Omental fat pad (tissue), 4 donors: ENCODE data around the gene CHST14. TPM values are rescaled to one million over a fixed set of nuclear protein-coding genes. Genes with fewer than 3 reads are reported as not detected.

Experiments
- ATAC-seq: fragments of 150-250 bp; one replicate; pipeline ENCODE4 v1.9.1; 2016; ENCODE audit warnings: mild to moderate bottlenecking, moderate library complexity; ENCODE audit not compliant: low FRiP score
- DNase-seq: peaks from one replicate; pipeline ENCODE4 v3.0.0-alpha.2; 2019; ENCODE audit warnings: low spot score
- total RNA-seq, 4 donors: library from RNA; depleted of rRNA; stranded (reverse); fragments of >200 nt; gene quantifications; one replicate each; pipeline ENCODE4 v1.1.0, GENCODE V29; 2016
- TF ChIP-seq, protein P1 (sequence below), 3 donors: fragments of 450-650 bp; IDR thresholded peaks; one replicate each; pipeline ENCODE4 v1.5.1; 2016 to 2017; ENCODE audit warnings: antibody characterized with exemption in 3 of 3, mild to moderate bottlenecking in 3 of 3, moderate library complexity in 2 of 3

Gene CHST14
- total RNA-seq, 4 donors from 2014 or later = 6.6 to 17.8 (median 10.1) TPM

DNA sequence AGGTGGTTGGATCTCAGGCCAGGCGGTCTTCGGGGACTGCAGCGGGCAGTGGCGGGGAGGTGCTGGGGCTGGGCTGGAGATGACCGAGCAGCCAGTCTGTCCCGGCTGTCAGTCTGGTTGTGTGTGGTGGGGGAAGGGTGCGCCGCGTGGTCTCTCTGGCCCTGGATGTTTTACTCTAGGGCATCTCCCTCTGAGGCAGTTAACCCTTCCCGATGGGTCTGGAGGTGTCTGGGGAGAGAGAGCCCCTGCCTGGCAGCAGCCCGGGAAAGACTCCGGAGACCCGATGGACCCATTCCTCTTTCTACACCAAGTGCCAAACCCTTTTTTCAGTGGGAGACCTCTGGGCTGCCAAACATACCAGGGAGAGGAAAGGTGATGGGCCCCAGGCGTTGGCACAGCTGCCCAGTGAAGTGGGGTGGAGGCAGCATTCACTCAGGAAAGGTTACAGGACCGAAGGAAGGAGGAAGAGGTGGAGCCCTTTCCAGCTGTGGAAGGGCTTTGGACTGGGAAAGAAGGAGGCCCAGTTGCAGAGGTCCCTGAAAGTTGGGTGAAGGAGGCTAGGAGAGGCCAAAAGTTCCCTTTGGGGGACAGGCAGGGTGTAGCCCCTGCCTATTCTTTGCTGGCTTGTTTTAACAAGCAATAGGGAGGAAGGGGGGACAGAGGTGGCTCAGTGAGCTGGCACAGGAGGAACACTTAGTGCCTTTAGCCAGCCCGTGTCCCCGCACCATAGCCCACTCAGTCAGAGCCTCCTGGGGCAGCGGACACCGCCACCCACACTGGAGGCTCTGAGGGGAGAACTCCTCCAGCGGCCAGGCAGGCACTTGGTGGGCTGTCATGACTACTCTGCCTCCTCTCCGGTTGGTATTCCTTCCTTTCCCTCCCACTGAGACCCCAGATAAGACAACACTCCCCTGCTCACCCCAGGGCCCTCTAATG, 32.8 kb upstream of the CHST14 start:
- ATAC-seq = no peak
- TF ChIP-seq, protein P1, sequence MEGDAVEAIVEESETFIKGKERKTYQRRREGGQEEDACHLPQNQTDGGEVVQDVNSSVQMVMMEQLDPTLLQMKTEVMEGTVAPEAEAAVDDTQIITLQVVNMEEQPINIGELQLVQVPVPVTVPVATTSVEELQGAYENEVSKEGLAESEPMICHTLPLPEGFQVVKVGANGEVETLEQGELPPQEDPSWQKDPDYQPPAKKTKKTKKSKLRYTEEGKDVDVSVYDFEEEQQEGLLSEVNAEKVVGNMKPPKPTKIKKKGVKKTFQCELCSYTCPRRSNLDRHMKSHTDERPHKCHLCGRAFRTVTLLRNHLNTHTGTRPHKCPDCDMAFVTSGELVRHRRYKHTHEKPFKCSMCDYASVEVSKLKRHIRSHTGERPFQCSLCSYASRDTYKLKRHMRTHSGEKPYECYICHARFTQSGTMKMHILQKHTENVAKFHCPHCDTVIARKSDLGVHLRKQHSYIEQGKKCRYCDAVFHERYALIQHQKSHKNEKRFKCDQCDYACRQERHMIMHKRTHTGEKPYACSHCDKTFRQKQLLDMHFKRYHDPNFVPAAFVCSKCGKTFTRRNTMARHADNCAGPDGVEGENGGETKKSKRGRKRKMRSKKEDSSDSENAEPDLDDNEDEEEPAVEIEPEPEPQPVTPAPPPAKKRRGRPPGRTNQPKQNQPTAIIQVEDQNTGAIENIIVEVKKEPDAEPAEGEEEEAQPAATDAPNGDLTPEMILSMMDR (IDR thresholded peaks at IDR 0.05) = no peak

DNA sequence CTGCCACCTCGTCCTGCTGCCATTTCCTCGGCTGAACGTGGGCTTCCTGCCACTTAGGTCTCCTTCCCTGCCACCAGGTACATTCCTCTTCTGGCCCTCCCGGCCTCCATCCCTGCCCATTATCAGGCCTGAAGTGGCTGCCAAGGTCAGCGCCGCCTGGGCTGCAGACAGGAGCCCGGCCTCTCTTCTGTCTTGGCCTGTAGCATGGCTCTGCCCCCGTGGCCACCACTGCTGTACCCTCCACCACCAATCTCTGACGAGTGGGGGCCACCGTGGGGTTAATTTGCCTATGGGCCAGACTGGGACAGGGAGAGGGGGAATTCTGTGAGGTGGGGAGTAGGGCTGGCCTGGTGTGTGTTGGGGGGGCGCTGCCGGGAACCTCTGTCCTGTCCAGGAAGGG, 32.1 kb upstream of the CHST14 start:
- TF ChIP-seq, protein P1 (IDR thresholded peaks at IDR 0.05) = no peak
- DNase-seq (no peak), ATAC-seq (no peak)

More for the DNA sequence above, 32.8 kb upstream of the CHST14 start:
- no peak for DNase-seq

DNA sequence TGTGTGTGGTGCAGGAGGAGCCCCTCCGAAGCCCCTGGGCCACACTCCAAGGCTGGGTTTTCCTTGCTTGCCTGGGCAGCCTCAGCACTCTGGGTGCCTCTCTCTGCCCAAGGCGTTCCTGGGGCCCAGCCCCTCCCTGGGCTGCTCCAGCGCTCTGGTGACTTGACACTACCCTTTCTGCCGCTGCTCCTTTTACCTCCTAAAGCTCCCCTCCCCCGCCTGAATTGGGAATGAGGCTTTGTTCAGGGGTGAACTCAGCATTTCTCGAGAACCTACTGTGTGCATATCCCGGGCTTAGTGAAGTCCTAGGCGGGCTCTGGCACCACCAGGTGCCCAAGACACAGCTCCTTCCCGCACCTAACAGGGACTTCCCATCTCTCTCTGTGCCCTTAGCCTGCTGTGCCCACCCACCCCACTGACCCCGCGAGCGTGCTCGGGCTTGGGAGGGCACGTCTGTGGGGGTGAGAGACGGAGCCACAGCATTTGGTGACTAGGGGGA, 31.3 kb upstream of the CHST14 start:
- DNase-seq = no peak
- TF ChIP-seq, protein P1 (IDR thresholded peaks at IDR 0.05) = no peak
- ATAC-seq = no peak

DNA sequence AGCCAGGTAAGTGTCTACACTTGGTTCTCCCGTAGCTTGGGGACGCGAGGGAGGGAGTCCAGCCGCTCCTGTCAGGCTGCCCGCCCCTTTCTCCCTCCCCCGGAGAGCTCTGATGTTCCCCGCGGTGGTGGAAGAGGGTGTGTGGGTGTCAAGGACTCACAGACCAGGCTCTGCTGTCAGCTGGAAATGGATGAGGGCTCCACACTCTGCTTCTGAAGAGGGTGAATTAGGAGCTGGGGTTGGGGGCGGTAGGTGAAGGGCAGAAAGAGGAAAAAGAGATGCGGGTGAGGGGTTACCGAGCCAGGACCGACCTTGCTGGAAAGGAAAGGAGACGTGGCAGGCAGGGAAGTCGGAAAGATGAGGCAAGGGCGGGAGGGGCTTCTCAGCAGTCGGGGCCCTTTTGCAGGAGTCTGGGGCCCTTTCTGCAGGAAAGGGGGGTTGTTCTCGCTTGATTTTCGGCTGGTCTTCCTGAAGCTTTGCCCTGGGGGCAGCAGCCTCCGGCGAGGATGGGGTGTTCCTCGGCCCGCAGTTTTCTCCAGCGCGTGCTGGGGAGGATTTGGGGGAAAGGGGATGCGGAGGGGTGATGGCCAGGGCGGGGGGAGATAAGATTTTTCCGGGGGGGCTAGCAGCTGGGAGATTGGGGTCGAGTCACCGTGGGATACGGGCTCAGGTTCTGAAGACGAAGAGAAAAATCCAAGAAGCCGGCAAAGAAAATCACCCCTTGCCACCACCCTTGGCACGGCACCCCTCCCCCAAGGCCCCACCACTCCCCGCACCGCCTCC, 30.6 kb upstream of the CHST14 start:
- ATAC-seq (peak; percentile 26), DNase-seq (no peak)
- TF ChIP-seq, protein P1 (IDR thresholded peaks at IDR 0.05) = no peak

DNA sequence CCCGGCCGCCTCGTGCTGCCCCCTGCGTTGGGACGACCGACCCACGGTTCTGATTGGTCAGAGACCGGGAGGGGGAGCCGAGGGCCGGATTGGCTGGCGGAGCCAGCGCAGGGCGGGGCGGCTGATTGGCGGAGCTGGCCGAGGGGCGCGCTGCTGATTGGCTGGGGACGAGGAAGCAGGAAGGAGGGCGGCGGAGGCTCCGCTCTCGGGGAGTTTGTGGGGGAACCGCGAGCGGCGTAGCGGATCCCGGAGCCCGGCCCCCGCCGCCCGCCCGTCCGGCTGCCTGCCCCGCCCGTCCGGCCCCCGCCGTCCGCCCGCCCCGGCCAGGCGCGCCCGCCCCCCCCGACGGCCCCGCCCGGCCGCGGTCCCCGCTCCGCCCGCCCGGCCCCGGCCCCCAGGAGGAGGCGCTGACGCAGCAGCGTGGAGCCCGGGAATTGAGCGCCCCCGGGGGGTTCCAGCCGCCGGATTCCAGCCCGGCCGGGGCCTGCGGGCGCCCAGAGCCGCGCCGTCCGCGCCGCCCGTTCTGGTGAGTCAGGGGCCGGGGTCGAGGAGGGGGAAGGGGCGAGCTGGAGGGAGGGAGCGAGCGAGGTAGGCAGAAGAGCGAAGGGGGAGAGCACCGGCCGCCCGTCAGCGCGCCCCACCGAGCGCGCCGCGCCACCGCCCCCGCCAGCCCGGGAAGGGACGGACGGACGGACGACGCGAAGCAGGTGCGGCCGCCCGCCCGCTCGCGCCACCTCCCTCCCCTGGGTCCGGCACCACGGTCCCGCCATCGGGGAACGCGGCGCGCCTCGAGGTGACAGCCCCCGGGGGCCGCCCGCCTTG, 29.8 kb upstream of the CHST14 start, which contains the start of gene BAHD1:
BAHD1 (plus strand) TSS at position 211 of the 822 bp plus-strand sequence. CDS start 17,512 bp downstream, outside the sequence.
- TF ChIP-seq, protein P1 (IDR thresholded peaks at IDR 0.05) = no peak
- DNase-seq = peak; percentile 84
- peak; percentile 84 for ATAC-seq
